A549 treated with Hydrocortisone at 1 μM for 4 hours (cell line): Measurements from ENCODE around the gene MED14. TPM values are rescaled to one million over a fixed set of nuclear protein-coding genes. Genes with fewer than 3 reads are reported as not detected.

Source experiments
- total RNA-seq: library from RNA; stranded (reverse); fragments of 200-300 nt; extraction: Qiagen RNA extraction; gene quantifications from 5 replicates; pipeline ENCODE4 v1.2.3, GENCODE V29; 2022

MED14 gene
- 18.3 to 23.5 TPM (median 21.1 TPM) in 5 replicates for total RNA-seq

GRCh38 chrX:40735325-40736169 lies at the start of gene MED14:
TSS of gene MED14 (minus strand) at chrX:40735542. CDS start at chrX:40735412, 130 bp downstream.

DNA sequence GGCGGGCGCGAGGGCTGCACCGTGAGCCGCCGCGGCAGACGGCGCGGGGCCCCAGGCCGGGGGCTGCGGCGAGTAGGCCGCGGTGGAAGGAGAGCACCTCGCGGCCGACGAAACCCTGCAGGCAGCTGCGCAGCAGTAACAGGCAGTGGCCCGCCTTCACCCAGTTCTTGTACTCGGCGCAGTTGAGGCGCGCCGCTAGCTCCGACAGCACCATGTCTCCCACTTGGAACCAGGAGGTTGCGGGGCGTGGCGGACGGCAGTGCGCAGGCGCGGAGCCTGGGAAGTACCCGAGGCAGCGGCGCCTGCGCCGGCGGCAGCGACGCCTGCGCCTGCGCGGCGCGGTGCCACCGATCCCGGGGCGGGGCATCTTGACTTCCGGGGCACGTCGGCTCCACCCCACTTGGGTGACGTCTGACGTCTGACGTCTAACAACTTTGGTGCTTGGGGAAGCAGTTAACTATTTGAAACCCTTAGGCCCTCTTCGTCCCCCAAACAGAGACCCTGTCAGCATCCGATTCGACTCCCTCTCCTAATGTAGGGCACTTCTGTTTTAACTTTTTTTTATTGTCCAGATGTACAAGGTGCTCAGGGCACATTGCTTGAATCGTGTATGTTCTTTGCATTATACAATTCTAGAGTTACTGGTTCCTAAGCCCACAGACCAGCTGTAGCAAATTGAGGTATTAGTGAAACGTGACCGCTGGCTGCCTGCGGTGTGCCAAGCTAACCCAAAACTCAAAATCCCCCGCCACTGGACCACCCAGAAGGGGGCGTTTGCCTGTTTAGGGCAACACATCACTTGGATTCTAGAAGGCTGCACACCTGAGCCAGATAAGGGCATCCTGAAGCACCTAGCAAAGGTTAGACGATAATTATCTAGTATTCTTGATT lies 87.8 kb downstream of the MED14 start, which contains the start of gene CXorf38:
CXorf38 (minus strand) TSS at position 255 of the 891 bp plus-strand sequence; CDS start at position 214, 41 bp downstream.

GRCh38 chrX:40623139-40623536 lies 112.2 kb downstream of the MED14 start, which contains the start of gene MPC1L:
TSS of gene MPC1L (plus strand) at chrX:40623428. CDS start at chrX:40623566, 138 bp downstream.

Other genes starting within 250 kb of the MED14 start
- gene ATP6AP2, start 154.6 kb downstream of the MED14 start, total RNA-seq, result 127 to 152 TPM (median 131 TPM) in 5 replicates
- not detected in 5 replicates for gene MPC1L, start 112.1 kb downstream of the MED14 start, total RNA-seq
- 8.0 to 12.5 TPM (median 11.4 TPM) in 5 replicates for gene CXorf38, start 88.0 kb downstream of the MED14 start, total RNA-seq